Stomach (tissue), 4 donors: ENCODE data around the gene TMEM207.

Experiments
- POLR2A ChIP-seq, 4 donors: fragments of 450-650 bp; IDR thresholded peaks; one replicate each; pipeline ENCODE4 v1.6.1; 2016; ENCODE audit warnings: antibody characterized with exemption in 4 of 4, control low read depth in 2 of 4, mild to moderate bottlenecking in 1 of 4, moderate library complexity in 1 of 4
- TF ChIP-seq, protein P1 (sequence below), 7 experiments: fragments of 450-650 bp in 4 of 7; fragments of 200-600 bp in 3 of 7; sonication (generic) in 3 of 7; IDR thresholded peaks; one replicate each; pipeline ENCODE4 v1.5.1; 2016 to 2019; ENCODE audit warnings: antibody characterized with exemption in 7 of 7, control low read depth in 2 of 7, mild to moderate bottlenecking in 1 of 7

GRCh38 chr3:190492966-190493365 is 43.3 kb upstream of the TMEM207 start:
- TF ChIP-seq, protein P1, sequence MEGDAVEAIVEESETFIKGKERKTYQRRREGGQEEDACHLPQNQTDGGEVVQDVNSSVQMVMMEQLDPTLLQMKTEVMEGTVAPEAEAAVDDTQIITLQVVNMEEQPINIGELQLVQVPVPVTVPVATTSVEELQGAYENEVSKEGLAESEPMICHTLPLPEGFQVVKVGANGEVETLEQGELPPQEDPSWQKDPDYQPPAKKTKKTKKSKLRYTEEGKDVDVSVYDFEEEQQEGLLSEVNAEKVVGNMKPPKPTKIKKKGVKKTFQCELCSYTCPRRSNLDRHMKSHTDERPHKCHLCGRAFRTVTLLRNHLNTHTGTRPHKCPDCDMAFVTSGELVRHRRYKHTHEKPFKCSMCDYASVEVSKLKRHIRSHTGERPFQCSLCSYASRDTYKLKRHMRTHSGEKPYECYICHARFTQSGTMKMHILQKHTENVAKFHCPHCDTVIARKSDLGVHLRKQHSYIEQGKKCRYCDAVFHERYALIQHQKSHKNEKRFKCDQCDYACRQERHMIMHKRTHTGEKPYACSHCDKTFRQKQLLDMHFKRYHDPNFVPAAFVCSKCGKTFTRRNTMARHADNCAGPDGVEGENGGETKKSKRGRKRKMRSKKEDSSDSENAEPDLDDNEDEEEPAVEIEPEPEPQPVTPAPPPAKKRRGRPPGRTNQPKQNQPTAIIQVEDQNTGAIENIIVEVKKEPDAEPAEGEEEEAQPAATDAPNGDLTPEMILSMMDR (IDR thresholded peaks at IDR 0.05): no peak
- no peak for TF ChIP-seq POLR2A (IDR thresholded peaks at IDR 0.05)
